NB4 (cell line): Measurements from ENCODE around the gene ZNF41.

Experiments
- DNase-seq: peaks from one replicate; pipeline ENCODE4 v3.0.0; 2010; ENCODE audit warnings: low read depth
- H3K4me3 ChIP-seq: one replicate; pipeline ENCODE4 v1.5.1; 2011; ENCODE audit warnings: mild to moderate bottlenecking, low read depth, low read length, moderate library complexity
- CTCF ChIP-seq: IDR thresholded peaks from one replicate; pipeline ENCODE4 v1.5.1; 2012; ENCODE audit warnings: low read depth, low read length
- MYC ChIP-seq: IDR thresholded peaks from 2 replicates; pipeline ENCODE4 v1.6.1; 2011; ENCODE audit warnings: low read depth, low read length
- POLR2A ChIP-seq: IDR thresholded peaks from 2 replicates; pipeline ENCODE4 v1.6.1; 2011; ENCODE audit warnings: mild to moderate bottlenecking; ENCODE audit not compliant: insufficient read length; ENCODE audit errors: extremely low read depth
- TF ChIP-seq, protein P1 (sequence below): IDR thresholded peaks from 2 replicates; pipeline ENCODE4 v1.6.1; 2011; ENCODE audit warnings: low read depth, low read length

The ZNF41 gene

DNA sequence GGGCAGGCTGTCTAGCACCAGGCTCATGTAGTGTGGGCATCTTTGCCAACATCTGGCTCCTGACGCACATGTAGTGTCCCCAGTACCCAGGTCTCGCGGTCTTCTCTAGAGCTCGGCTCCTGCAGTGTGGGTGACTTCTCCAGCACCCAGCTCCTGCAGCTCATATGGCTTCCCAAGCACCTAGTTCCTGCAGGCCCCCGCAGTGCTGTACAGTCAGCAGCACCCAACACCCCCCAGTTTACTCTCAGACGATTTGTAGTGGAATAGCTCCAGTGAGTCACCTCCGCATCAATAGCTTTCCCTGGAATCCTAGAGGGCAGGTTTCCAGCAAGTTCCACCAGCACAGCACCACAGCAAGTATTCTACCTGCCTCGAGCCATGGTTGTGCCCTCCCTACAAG, 30.9 kb downstream of the ZNF41 start:
- TF ChIP-seq, protein P1, sequence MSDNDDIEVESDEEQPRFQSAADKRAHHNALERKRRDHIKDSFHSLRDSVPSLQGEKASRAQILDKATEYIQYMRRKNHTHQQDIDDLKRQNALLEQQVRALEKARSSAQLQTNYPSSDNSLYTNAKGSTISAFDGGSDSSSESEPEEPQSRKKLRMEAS = no peak
- TF ChIP-seq POLR2A (no peak), CTCF (no peak), MYC (no peak)
- DNase-seq = no peak
- no peak overlapping the region for H3K4me3 ChIP-seq

DNA sequence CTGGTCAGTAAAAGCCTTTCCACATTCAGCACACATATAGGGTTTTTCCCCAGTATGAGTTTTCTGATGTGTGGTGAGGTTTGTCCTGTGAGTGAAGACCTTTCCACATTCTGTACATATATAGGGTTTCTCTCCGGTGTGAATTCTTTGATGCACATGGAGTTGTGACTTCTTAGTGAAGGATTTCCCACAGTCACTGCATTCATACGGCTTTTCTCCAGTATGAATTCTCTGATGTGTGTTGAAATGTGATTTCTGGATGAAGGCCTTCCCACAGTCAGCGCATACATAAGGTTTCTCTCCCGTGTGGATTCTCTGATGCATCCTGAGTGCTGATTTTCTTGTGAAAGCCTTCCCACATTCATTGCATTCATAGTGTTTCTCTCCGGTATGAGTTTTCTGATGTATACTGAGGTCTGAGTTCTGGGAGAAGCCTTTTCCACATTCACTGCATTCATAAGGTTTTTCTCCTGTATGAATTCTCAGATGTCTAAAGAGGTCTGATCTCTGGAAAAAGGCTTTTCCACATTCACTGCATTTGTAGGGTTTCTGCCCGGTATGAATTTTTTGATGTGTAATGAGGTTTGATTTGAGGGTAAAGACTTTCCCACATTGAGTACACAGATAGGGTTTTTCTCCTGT, 34.7 kb downstream of the ZNF41 start:
- no peak for DNase-seq
- TF ChIP-seq, protein P1 = no peak
- TF ChIP-seq POLR2A (no peak), CTCF (no peak), MYC (no peak)
- H3K4me3 ChIP-seq = no peak overlapping the region

GRCh38 chrX:47447607-47448006, 35.4 kb downstream of the ZNF41 start:
- TF ChIP-seq, protein P1 = no peak
- TF ChIP-seq MYC (no peak), CTCF (no peak), POLR2A (no peak)
- H3K4me3 ChIP-seq = no peak overlapping the region
- DNase-seq = no peak

DNA sequence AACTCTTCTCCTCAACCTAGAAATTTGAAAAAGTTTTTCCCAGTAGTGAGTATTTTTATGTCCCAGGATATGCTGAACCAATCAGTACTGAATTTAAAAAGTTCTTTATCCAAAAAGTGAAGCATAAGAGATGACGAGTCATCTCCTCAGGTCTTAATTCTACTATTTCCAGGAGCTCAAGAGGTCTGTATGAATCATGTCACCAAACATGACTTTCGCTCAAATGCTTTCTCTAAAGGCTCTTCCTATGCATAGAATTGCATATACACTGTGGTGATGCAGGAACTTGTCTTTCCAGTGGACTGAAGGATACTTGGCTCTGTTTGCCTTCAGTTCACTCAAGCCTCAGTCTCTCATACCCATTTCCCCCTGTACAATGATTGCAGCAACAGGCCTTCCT, 36.1 kb downstream of the ZNF41 start:
- TF ChIP-seq CTCF (no peak), POLR2A (no peak), MYC (no peak)
- TF ChIP-seq, protein P1 = no peak
- no peak overlapping the region for H3K4me3 ChIP-seq
- no peak for DNase-seq

- H3K4me3 ChIP-seq = no peak overlapping the region
- TF ChIP-seq, protein P1 = no peak
- no peak for DNase-seq
Measured at GRCh38 chrX:47446431-47446830, 36.6 kb downstream of the ZNF41 start.

DNA sequence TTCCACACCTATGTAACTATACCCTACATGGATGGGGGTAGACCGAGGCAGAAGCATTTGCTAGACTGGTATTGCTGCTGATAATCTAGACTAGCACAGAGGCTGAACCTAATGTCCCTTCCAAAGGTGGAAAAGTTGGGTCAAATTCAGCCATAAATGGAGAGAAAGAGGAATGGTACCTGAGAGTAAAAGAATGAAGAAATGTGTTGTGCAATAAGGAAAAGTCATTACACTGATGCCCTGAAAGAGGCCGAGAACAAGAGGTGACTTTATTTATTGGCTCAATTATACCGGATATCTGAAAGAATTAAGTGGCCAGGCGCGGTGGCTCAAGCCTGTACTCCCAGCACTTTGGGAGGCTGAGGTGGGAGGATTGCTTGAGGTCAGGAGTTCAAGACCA, 52.1 kb downstream of the ZNF41 start:
- H3K4me3 ChIP-seq = no peak overlapping the region
- TF ChIP-seq CTCF (no peak), MYC (no peak), POLR2A (no peak)
- TF ChIP-seq, protein P1 = no peak
- DNase-seq = no peak
